Uterus (tissue), 2 donors: ENCODE data around the gene DDIT4.

Source experiments
- POLR2A ChIP-seq, 2 donors: fragments of 450-650 bp; IDR thresholded peaks; one replicate each; pipeline ENCODE4 v1.6.1; 2016; ENCODE audit warnings: antibody characterized with exemption in 2 of 2, mild to moderate bottlenecking in 1 of 2, moderate library complexity in 1 of 2
- TF ChIP-seq, protein P1 (sequence below), 4 experiments: fragments of 200-600 bp in 2 of 4; fragments of 450-650 bp in 2 of 4; sonication (generic) in 2 of 4; IDR thresholded peaks; one replicate each; pipeline ENCODE4 v1.5.1; 2016 to 2019; ENCODE audit warnings: antibody characterized with exemption in 4 of 4, mild to moderate bottlenecking in 2 of 4, moderate library complexity in 1 of 4

DNA sequence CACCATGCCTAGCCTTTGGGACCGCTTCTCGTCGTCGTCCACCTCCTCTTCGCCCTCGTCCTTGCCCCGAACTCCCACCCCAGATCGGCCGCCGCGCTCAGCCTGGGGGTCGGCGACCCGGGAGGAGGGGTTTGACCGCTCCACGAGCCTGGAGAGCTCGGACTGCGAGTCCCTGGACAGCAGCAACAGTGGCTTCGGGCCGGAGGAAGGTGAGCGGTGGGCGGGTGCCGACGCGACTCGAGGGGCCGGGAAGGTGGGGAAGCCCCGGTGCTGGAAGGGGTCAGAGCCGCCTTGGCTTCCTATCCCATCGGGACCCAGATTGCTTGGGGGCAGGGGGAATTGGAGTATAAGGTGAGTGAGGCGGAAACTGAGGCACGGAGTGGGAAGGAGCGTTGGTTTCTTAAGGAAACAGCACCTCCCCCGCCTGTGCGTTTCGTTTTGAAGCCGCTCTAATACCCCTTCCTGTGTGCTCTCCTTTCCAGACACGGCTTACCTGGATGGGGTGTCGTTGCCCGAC lies 547 bp downstream of the DDIT4 start:
- TF ChIP-seq POLR2A (IDR thresholded peaks at IDR 0.05), result no peak
- TF ChIP-seq, protein P1, sequence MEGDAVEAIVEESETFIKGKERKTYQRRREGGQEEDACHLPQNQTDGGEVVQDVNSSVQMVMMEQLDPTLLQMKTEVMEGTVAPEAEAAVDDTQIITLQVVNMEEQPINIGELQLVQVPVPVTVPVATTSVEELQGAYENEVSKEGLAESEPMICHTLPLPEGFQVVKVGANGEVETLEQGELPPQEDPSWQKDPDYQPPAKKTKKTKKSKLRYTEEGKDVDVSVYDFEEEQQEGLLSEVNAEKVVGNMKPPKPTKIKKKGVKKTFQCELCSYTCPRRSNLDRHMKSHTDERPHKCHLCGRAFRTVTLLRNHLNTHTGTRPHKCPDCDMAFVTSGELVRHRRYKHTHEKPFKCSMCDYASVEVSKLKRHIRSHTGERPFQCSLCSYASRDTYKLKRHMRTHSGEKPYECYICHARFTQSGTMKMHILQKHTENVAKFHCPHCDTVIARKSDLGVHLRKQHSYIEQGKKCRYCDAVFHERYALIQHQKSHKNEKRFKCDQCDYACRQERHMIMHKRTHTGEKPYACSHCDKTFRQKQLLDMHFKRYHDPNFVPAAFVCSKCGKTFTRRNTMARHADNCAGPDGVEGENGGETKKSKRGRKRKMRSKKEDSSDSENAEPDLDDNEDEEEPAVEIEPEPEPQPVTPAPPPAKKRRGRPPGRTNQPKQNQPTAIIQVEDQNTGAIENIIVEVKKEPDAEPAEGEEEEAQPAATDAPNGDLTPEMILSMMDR (IDR thresholded peaks at IDR 0.05), result no peak
